C4-2B (cell line): ENCODE measurements around the gene ABAT.

Source experiments
- H3K27ac ChIP-seq: fragments of 450-650 bp; 2 replicates; pipeline ENCODE4 v1.5.1; 2017
- CTCF ChIP-seq: fragments of 450-650 bp; conservative IDR thresholded peaks from 2 replicates; pipeline ENCODE4 v1.5.1; 2017; ENCODE audit warnings: mild to moderate bottlenecking
- ZFX ChIP-seq: fragments of 450-650 bp; IDR thresholded peaks from 2 replicates; pipeline ENCODE4 v1.6.1; 2017

Gene ABAT

GRCh38 chr16:8822403-8822802 lies 148.0 kb downstream of the ABAT start:
- TF ChIP-seq CTCF = no peak
- TF ChIP-seq ZFX = no peak
- no peak overlapping the region for H3K27ac ChIP-seq

- H3K27ac ChIP-seq = no peak overlapping the region
- TF ChIP-seq ZFX (no peak), CTCF (no peak)
Observed at GRCh38 chr16:8826278-8826879, 152.0 kb downstream of the ABAT start.

- H3K27ac ChIP-seq = no peak overlapping the region
- TF ChIP-seq ZFX = no peak
- no peak for TF ChIP-seq CTCF
Observed at GRCh38 chr16:8828541-8829165, 154.2 kb downstream of the ABAT start.

- H3K27ac ChIP-seq = no peak overlapping the region
- no peak for TF ChIP-seq CTCF
- TF ChIP-seq ZFX = no peak
Observed at GRCh38 chr16:8831450-8831849, 157.0 kb downstream of the ABAT start.

- no peak overlapping the region for H3K27ac ChIP-seq
- TF ChIP-seq ZFX = no peak
- TF ChIP-seq CTCF = no peak
Observed at GRCh38 chr16:8831871-8832716, 157.7 kb downstream of the ABAT start.

- H3K27ac ChIP-seq = no peak overlapping the region
- TF ChIP-seq ZFX (no peak), CTCF (no peak)
Observed at GRCh38 chr16:8832717-8833105, 158.3 kb downstream of the ABAT start.
